ENCODE data around the gene ARMC12.

The ARMC12 gene

DNA sequence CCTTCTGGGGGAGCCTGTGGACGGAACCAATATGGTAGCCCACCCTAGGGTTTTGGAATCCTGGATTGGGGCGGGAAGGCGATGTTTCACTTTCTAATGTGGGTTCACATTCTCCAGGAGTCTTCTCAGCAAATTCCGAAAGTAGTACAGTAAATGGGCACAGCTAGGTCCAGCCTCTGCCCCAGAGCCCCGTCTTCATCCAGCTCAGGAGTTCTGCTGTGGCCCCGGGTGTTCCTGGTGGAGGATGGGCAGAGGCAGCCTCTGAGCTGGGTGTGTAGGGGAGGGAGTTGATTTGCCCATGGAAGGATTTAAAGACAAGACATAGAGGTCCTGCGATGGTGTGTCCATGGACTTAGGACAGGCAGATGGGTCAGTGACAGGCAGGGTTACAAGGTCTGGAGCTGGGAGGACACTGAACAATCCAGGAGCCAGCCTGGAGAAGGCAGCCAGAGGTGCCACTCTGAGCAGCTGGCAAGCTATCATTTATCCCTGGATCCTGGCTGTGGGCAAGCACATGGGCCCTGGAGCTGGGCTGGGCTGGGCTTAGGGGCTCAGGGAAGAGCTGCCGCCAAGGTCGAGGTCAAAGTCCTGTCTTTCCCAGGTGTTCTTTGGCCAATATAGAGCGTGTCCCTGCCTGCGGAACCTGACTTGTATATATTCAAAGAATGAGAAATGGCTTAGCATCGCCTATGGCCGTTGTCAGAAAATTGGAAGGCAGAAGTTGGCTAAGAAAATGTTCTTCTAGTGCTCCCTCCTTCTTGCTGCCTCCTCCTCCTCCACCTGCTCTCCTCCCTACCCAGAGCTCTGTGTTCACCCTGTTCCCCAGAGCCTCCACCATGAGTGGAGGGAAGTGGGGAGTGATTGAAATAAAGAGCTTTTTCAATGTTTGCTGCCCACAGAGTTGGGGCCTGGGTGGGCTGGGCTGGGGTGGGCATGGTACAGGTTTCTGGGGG lies 50.7 kb downstream of the ARMC12 start (continued):
- TF ChIP-seq ZFP3 (CRISPR knock-in tag; IDR thresholded peaks at IDR 0.05): no peak
- no peak for TF ChIP-seq GLIS3 (CRISPR knock-in tag; IDR thresholded peaks at IDR 0.05)

GRCh38 chr6:35788423-35788982 lies 51.7 kb downstream of the ARMC12 start:
- ATAC-seq: no peak
- TF ChIP-seq CSRNP3 (CRISPR knock-in tag; IDR thresholded peaks at IDR 0.05): no peak
- TF ChIP-seq, protein P1, sequence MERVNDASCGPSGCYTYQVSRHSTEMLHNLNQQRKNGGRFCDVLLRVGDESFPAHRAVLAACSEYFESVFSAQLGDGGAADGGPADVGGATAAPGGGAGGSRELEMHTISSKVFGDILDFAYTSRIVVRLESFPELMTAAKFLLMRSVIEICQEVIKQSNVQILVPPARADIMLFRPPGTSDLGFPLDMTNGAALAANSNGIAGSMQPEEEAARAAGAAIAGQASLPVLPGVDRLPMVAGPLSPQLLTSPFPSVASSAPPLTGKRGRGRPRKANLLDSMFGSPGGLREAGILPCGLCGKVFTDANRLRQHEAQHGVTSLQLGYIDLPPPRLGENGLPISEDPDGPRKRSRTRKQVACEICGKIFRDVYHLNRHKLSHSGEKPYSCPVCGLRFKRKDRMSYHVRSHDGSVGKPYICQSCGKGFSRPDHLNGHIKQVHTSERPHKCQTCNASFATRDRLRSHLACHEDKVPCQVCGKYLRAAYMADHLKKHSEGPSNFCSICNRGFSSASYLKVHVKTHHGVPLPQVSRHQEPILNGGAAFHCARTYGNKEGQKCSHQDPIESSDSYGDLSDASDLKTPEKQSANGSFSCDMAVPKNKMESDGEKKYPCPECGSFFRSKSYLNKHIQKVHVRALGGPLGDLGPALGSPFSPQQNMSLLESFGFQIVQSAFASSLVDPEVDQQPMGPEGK (CRISPR knock-in tag; IDR thresholded peaks at IDR 0.05; ENCODE audit: borderline replicate concordance): no peak
- TF ChIP-seq ZFP30 (CRISPR knock-in tag; IDR thresholded peaks at IDR 0.05): no peak
- no peak for TF ChIP-seq SNAI2 (CRISPR knock-in tag; IDR thresholded peaks at IDR 0.05)
- TF ChIP-seq ZC3H10 (CRISPR knock-in tag; IDR thresholded peaks at IDR 0.05): no peak
- TF ChIP-seq ZFP3 (CRISPR knock-in tag; IDR thresholded peaks at IDR 0.05): no peak
- TF ChIP-seq OSR1 (CRISPR knock-in tag; IDR thresholded peaks at IDR 0.05): no peak
- no peak for TF ChIP-seq ISL1 (CRISPR knock-in tag; IDR thresholded peaks at IDR 0.05)
- no peak for TF ChIP-seq TCF4 (CRISPR knock-in tag; IDR thresholded peaks at IDR 0.05; ENCODE audit: borderline replicate concordance)
- TF ChIP-seq ZNF70 (CRISPR knock-in tag; IDR thresholded peaks at IDR 0.05): no peak
- TF ChIP-seq CSDC2 (CRISPR knock-in tag; IDR thresholded peaks at IDR 0.05): no peak
- no peak for TF ChIP-seq TOX (CRISPR knock-in tag; IDR thresholded peaks at IDR 0.05; ENCODE audit: borderline replicate concordance)
- TF ChIP-seq POU6F1 (CRISPR knock-in tag; IDR thresholded peaks at IDR 0.05; ENCODE audit: borderline replicate concordance, low read depth): no peak
- TF ChIP-seq, protein P2, sequence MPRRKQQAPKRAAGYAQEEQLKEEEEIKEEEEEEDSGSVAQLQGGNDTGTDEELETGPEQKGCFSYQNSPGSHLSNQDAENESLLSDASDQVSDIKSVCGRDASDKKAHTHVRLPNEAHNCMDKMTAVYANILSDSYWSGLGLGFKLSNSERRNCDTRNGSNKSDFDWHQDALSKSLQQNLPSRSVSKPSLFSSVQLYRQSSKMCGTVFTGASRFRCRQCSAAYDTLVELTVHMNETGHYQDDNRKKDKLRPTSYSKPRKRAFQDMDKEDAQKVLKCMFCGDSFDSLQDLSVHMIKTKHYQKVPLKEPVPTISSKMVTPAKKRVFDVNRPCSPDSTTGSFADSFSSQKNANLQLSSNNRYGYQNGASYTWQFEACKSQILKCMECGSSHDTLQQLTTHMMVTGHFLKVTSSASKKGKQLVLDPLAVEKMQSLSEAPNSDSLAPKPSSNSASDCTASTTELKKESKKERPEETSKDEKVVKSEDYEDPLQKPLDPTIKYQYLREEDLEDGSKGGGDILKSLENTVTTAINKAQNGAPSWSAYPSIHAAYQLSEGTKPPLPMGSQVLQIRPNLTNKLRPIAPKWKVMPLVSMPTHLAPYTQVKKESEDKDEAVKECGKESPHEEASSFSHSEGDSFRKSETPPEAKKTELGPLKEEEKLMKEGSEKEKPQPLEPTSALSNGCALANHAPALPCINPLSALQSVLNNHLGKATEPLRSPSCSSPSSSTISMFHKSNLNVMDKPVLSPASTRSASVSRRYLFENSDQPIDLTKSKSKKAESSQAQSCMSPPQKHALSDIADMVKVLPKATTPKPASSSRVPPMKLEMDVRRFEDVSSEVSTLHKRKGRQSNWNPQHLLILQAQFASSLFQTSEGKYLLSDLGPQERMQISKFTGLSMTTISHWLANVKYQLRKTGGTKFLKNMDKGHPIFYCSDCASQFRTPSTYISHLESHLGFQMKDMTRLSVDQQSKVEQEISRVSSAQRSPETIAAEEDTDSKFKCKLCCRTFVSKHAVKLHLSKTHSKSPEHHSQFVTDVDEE (CRISPR knock-in tag; IDR thresholded peaks at IDR 0.05): no peak
- no peak for TF ChIP-seq PPARA (CRISPR knock-in tag; IDR thresholded peaks at IDR 0.05; ENCODE audit: borderline replicate concordance)
- no peak for TF ChIP-seq ESRRG (CRISPR knock-in tag; IDR thresholded peaks at IDR 0.05)

DNA sequence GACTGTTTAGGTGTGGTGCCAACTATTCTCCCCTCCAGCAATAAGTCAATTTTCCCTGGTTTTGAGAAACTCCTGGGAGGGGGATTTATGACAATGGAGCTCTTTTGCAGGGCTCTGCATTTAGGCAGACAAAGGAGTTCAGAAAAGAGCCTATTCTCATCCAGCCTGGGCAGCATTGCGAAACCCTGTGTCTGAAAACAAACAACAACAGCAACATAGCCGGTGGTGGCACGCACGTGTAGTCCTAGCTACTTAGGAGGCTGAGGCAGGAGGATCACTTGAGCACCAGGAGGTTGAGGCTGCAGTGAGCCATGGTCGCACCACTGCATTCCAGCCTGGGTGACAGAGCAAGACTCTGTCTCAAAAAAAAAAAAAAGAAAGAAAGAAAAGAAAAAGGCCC lies 53.9 kb downstream of the ARMC12 start:
- no peak for TF ChIP-seq ESRRG (CRISPR knock-in tag; IDR thresholded peaks at IDR 0.05)
- no peak for TF ChIP-seq ZFP30 (CRISPR knock-in tag; IDR thresholded peaks at IDR 0.05)
- no peak for TF ChIP-seq ISL1 (CRISPR knock-in tag; IDR thresholded peaks at IDR 0.05)
- no peak for TF ChIP-seq OSR1 (CRISPR knock-in tag; IDR thresholded peaks at IDR 0.05)
- no peak for TF ChIP-seq ZNF70 (CRISPR knock-in tag; IDR thresholded peaks at IDR 0.05)
- no peak for TF ChIP-seq TCF4 (CRISPR knock-in tag; IDR thresholded peaks at IDR 0.05; ENCODE audit: borderline replicate concordance)
- TF ChIP-seq ZFP3 (CRISPR knock-in tag; IDR thresholded peaks at IDR 0.05): no peak
- no peak for TF ChIP-seq ZNF565 (CRISPR knock-in tag; conservative IDR thresholded peaks at IDR 0.05; ENCODE audit: low read depth)
- TF ChIP-seq ZNF8 (CRISPR knock-in tag; IDR thresholded peaks at IDR 0.05): no peak
- no peak for TF ChIP-seq RARB (CRISPR knock-in tag; IDR thresholded peaks at IDR 0.05)
- no peak for TF ChIP-seq SNAI2 (CRISPR knock-in tag; IDR thresholded peaks at IDR 0.05)
- no peak for ATAC-seq
